HepG2 (cell line): ENCODE measurements around the gene REEP6.

Experiments used
- MEF2D ChIP-seq: sonication (generic); formaldehyde crosslinking; IDR thresholded peaks from 2 replicates; pipeline ENCODE4 v1.5.1; 2020; ENCODE audit warnings: mild to moderate bottlenecking, missing genetic modification reagents
- POLR2A ChIP-seq, 2 experiments: IDR thresholded peaks; 2 replicates each; pipeline ENCODE4 v1.6.1; 2011; ENCODE audit warnings: low read depth in 2 of 2, low read length in 2 of 2, mild to moderate bottlenecking in 1 of 2, moderate library complexity in 1 of 2; ENCODE audit not compliant: insufficient read depth in 1 of 2
- RCOR2 ChIP-seq: IDR thresholded peaks from 2 replicates; pipeline ENCODE4 v1.6.1; 2016; ENCODE audit warnings: missing biosample characterization, missing genetic modification reagents
- RELA ChIP-seq: sonication (generic); formaldehyde crosslinking; IDR thresholded peaks from 2 replicates; pipeline ENCODE4 v1.4.0; 2020; ENCODE audit warnings: missing genetic modification reagents
- TARDBP ChIP-seq: sonication (generic); formaldehyde crosslinking; IDR thresholded peaks from 2 replicates; pipeline ENCODE4 v1.8.0; 2022; ENCODE audit warnings: mild to moderate bottlenecking, missing genetic modification reagents
- TF ChIP-seq, protein P1 (sequence below): sonication (generic); formaldehyde crosslinking; IDR thresholded peaks from 2 replicates; pipeline ENCODE4 v1.5.0; 2020; ENCODE audit warnings: mild to moderate bottlenecking, missing genetic modification reagents, moderate library complexity

- TF ChIP-seq, protein P1, sequence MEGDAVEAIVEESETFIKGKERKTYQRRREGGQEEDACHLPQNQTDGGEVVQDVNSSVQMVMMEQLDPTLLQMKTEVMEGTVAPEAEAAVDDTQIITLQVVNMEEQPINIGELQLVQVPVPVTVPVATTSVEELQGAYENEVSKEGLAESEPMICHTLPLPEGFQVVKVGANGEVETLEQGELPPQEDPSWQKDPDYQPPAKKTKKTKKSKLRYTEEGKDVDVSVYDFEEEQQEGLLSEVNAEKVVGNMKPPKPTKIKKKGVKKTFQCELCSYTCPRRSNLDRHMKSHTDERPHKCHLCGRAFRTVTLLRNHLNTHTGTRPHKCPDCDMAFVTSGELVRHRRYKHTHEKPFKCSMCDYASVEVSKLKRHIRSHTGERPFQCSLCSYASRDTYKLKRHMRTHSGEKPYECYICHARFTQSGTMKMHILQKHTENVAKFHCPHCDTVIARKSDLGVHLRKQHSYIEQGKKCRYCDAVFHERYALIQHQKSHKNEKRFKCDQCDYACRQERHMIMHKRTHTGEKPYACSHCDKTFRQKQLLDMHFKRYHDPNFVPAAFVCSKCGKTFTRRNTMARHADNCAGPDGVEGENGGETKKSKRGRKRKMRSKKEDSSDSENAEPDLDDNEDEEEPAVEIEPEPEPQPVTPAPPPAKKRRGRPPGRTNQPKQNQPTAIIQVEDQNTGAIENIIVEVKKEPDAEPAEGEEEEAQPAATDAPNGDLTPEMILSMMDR (CRISPR knock-in tag), result no peak
- no peak for TF ChIP-seq MEF2D (CRISPR knock-in tag)
- TF ChIP-seq TARDBP (CRISPR knock-in tag), result no peak
- TF ChIP-seq POLR2A (IDR thresholded peaks at IDR 0.05; ENCODE audit: insufficient read depth in 1 of 2, low read depth in 2 of 2, low read length in 2 of 2), result no peak
- TF ChIP-seq RELA (CRISPR knock-in tag), result no peak
- no peak for TF ChIP-seq RCOR2 (CRISPR knock-in tag)
Observed at GRCh38 chr19:1527650-1528309, 36.8 kb downstream of the REEP6 start.
